Brain pericyte (primary cell): Measurements from ENCODE around the gene TRIM71.
A peak's percentile ranks its signal among the peaks of the same experiment; 100 is the strongest.
"Not testable (repeated sequence)": the region's sequence is repeated elsewhere in the genome, so short reads cannot be mapped to it uniquely, and the experiment has no call there.

Source experiments
- DNase-seq: peaks from one replicate; pipeline ENCODE4 v3.0.0-alpha.2; 2012; ENCODE audit warnings: low read depth, low spot score

The TRIM71 gene

DNA sequence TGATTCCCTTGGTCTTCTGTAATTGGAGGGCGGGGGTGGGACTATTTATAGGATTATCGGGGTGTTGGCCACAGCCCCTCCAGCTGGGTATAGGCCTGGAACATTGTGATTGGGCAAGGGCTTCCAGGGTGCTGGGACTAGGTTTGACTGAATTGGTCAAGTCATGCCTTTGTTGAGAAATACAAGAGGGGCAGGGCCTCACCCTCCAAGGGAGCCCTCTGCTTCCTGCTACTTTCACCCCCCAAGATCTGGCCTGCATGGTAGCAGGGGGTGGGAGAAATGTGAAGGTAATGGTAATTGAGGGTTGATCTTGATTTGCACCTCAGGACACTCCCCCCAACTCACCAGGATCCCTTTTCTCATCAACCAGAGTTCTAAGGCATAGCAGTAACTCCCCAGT, 25.2 kb downstream of the TRIM71 start:
- DNase-seq = no peak

DNA sequence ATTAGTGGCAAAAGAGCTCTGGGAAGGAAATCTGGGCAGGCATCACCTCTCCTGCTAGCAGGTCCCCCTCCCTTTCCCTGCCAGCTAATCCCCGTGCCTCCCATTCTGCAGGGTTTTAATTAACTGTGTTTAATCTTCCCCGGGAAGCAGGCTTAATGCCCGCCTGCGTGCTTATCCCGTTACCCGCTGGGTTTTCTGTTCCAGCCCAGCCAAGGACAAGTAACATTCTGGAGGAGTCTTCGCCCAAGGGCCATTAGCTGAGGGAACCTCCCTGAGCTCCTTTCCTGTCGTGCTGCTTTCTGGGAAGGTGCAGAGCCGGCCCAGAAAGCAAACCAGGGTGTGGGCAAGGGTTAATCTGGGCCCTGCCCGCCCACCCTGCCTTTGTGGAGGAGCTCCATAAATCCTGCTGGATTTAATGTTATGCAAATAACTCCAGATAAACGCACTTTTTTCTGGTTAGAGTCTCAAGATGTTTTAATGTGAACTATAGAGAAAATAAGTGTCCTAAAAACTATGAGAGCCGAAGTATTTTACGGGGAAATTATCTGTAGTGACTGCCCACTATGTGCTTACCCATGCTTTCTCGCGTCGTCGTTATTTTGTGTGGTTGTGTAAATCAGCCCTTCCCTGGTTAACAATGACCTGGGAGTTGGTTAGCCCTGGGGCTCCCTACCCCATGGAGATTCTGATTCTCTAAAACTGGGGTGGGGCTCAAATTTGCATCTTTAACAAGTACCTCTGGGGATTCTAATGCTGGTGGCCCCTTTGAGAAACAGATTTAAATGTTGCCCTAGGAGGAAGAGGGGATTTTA, 25.9 kb downstream of the TRIM71 start:
- DNase-seq = no peak

DNA sequence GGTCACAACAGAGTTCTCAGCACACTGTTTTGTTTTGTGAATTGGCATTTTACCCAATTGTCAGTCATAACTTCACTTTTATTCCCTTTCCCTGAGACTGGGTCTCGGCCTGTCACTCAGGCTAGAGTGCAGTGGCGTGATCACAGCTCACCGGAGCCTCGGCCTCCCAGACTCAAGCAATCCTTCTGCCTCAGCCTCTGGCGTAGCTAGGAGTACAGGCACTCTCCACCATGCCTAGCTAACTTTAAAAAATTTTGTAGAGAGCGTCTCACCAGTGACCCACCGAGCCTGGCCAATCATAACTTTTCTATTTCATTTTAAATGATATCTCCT, 26.5 kb downstream of the TRIM71 start:
- DNase-seq = no peak

DNA sequence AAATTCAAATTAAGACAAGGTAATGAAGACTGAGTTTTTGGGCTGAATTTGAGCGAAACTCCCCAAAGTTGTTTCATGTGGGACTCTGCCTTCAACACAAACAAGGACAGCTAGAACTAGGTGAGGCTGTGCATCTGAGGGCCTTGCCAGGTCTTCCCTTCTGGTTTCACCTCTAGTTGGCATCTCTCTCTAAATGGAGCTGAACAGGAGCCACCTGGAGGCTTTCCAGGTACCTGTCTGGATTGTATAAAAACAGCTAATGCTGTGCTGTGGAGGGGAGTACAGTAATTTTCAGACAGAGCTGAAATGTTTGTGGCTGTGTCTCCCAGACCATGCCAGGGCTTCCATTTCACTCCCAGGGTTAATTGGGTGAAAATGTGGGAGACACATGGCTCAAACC, 27.1 kb downstream of the TRIM71 start:
- DNase-seq = no peak

DNA sequence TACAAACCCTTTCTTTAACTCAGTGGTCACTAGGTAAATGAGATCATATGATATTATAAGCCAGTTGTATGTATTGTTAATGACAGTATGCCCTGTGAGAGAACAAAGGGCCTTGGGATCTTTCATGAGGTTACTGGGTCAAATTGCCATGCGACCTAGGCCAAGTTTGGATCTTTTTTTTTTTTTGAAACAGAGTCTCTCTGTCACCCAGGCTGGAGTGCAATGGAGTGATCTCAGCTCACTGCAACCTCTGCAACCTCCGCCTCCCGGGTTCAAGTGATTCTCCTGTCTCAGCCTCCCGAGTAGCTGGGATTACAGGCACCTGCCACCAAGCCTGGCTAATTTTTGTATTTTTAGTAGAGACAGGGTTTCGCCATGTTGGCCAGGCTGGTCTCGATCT, 27.7 kb downstream of the TRIM71 start:
- DNase-seq = not testable (repeated sequence)

DNA sequence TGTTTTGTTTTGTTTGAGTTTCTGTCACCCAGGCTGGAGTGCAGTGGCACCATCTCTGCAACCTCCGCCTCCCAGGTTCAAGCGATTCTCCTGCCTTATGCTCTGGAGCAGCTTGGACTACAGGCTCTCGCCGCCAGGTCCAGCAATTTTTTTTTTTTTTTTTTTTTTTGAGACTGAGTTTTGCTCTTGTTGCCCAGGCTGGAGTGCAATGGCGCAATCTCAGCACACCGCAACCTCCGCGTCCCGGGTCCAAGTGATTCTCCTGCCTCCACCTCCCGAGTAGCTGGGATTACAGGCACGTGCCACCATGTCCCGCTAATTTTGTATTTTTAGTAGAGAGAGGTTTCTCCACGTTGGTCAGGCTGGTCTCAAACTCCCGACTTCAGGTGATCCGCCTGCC, 29.2 kb downstream of the TRIM71 start:
- DNase-seq = not testable (repeated sequence)

DNA sequence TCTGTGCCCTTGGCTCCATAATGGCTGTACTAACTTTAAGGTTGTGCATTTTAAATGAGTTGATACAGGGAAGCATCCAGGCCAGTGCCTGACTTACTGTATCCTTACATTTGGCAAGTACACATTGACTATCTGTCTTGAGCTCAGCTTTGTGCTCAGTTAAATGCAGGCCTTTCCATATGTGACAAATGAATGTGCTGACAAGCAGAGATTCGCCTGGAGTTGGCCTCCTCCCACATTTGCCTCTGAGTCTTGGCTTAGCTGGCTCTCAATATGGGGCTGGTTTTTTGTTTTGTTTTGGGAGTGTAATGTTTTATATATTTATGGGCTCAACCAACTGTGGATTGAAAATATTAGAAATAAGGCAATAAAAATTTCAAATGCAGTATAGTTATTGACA, 29.7 kb downstream of the TRIM71 start:
- no peak for DNase-seq

DNA sequence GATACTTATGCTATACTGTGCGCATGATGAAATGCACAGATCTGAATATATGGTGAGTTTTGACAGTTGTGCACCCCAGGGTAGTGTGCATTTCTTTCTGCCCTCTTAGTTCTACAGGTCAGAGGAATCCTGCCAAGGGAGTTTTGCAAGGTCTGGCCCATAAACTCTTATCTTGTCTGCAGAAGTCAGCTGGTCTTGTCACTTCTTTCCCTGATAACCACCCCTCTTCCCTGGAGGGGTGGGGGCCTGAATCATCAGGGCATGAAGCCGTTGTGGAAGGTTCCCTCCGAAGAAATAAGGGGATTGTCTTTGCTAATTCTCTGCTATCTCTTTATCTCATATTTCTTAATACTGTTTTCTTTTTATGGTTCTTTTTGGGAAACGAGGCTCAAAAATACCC, 30.4 kb downstream of the TRIM71 start:
- DNase-seq = no peak

DNA sequence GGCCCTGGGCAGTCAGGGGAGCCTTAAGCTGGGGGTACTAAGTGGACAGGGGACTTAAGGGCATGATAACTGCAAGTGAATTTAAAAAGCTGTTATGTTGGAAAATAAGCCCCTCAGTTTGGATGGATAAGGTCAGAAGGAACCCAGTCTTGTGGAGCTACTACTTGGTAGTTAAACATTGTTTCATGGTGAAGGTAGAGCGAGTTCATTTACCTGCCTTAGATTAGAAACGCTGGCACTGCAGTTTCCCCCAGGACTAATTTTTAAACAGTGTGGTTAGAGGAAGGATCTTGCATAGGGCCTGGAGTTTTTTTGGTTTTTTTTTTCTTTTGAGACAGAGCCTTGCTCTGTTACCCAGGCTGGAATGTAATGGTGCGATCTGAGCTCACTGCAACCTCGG, 31.2 kb downstream of the TRIM71 start:
- DNase-seq = no peak

DNA sequence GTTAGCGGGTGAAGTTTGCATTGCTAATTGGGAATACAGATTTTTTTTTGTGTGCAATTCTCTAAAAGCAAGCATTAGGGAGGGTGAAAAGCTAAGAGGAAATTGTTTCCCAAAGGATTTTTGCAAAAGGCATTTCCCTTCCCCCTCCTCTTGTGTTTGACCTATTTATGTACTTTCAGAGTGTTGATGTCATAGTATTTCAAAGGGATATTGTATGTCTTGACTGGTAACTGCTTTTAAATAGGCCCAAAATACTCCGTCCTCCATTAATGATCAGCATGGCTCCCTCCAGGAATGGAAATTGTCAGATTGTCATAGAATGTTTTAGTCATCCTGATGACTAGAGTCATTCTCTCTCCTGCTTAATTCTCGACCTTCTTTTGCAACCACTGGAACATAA, 32.4 kb downstream of the TRIM71 start:
- DNase-seq = no peak

DNA sequence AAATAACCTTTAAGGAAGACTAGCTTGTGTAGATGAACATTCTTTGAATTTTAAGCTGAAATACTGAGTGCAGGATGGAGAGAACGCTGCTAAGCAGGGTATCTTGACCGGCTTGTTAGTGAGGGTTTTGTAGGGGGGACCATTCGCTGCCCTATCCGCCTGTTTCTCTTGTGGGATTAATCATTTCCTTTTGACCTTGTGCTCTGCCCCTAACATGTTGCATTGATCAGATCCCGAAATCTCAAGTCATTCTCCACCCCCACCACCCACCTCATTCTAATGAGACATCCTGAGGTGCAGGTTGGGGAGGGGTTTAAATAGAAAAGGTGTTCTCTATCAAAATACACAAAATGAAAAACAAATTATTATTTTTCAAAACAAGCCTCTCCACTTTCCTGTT, 32.8 kb downstream of the TRIM71 start:
- no peak for DNase-seq

DNA sequence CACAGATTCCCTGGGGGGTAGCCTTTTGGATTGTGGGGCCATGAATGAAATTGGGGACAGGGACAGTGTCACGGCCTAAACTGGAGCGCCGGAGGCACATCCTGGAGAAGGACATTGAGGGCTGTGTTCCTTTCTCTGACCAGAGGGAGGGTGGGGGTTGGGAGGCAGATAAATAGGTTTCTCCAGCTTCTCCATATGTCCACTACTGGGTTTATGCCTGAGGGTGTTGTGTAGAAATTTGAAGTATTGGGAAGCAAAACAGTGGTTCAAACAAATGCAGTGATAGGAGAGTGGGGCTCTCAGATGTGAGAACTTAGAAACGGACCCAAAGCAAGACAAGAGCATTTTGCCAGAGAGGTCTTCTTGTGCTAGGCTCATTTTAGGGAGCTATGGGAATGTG, 34.3 kb downstream of the TRIM71 start:
- DNase-seq = no peak

DNA sequence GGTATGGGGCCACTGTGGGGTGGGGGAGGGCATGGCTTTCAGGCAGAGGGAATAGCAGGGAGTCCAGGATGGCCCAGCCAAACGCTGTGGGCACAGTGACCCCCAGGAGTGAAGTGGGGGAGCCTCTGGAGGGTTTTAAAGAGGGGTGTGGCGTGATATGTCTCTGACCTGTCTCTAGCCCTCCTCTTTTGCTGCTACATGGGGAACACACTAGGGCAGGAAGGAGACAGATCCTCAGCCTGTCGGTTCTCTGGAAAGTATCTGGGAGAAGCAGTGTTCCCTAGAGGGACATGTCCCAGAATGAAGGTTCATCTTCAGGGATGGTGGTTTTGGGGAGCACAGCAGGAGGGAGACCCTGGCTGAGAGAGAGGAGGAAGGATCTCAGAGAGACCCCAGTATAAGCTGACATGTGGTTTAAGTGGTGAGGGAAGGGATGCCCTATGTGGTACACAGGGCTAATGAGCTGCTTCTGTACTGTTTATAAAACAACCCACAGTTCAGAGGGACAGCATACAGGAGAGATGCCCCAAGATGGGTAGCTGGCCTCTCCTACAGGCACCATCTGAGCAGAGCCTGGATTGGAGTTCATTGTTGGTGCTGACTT, 37.7 kb downstream of the TRIM71 start:
- no peak for DNase-seq

DNA sequence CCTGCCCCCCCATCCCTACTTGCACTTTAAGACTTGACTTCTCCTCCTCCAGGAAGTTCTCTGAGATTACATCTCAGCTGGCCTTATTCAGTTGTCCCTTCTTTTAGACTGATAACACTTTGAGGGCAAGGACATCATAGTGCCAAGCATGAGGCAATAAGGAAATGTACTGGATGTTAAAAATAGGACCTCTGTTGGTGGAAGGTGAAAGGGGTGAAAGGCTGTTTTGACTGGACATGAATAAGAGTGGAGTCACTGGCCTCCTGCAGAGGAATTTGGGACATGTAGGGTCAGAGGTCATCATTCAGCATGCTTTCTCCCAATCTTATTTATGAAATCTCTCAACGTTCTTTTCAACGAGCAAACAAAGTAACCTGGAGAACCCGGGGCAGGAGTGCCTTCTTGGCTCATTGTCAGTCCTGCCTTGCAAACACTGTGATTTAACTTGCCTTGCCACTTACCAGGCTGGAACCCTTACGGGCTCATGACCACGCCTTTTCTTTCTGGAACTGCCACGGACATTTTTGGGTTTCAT, 38.6 kb downstream of the TRIM71 start:
- DNase-seq = no peak

DNA sequence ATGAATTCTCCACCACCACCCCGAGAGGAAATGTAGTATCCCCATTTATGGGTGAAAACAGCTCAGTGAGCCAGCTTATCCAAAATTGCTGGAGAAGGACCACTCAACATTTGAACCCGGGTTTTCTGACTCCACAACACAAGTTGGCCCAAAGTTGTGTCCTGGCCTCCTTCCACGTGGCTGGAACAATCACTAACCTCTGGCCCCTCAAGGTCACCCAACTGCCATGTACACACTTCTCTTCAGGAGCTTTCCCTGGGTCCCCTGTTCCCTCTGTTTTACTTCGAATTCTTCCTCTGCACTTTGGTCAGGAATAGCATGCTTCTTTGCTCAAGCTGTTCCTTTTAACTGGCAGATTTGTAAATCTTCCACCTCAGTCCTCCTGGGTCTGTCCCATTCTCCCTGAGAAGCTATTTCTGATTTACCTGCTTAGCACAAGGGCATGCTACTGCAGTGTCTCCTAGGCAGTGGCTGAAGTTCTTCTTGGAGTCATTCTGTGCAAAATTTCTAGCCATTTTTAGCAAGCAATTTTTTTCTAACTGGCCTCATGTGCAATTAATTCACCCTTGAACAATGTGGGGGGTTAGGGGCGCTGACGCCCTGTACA, 39.2 kb downstream of the TRIM71 start:
- DNase-seq = no peak

DNA sequence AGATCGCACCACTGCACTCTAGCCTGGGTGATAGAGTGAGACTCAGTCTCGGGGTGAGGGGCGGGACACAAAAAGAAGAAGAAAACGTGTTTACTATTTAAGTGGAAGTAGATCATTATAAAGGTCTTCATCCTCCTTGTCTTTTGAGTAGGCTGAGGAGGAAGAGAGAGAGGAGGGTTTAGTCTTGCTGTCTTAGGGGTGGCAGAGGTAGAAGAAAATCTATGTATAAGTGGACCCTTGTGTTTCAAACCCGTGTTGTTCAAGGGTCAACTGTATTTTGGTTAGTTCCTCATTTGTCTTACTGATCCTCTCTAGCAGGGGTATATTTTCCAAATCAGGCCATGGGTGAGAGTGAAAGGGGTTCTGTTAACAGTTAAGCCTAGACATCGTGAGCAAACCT, 40.1 kb downstream of the TRIM71 start:
- no peak for DNase-seq

DNA sequence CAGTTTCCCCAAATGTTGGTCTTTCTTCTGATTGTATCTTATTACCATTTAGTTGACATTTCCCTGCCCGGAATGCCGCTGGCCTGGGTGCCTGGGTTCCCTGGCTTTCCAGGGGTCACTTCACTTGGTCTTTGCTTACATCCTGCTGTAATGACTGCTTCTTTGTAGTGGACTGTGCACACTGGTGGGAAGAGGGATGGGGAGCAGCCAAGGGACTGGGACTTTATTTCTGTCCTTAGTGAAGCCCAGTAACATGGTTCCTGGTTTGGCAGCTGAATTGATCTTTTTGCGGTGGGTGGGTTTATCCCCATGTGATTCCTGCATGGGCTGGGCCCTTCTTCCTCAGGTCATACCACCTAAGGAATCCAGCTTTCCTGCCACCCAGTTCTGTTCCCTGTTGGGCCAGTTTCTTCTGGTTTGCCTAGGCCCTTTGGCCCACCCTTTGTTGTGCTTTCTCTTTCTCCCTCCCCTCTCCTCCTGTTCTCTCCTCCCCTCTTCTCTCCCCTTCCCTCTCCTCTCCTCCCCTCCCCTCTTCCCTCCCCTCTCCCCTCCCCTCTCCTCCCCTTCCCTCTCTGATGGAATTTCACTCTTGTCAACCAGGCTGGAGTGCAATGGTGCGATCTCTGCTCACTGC, 41.9 kb downstream of the TRIM71 start:
- no peak for DNase-seq

DNA sequence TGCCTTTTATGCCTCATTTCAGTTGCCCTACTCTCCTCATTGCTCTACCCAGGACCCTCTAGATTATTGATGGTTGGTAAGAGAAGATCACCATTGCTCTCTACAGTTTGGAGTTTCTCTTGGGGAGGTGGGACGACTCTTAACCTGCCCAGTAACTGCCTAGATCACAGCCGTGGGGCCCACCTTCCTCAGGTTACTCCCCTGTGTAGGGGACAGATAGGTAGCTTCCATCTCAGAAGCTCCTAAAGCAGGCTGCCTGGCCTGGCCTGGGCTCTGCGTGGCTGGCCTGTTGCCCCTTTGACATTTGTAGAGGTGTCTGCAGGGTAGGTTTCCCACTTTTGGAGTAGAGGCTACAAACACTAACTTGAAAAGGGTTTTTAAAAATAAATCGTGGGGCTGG, 42.7 kb downstream of the TRIM71 start:
- no peak for DNase-seq

DNA sequence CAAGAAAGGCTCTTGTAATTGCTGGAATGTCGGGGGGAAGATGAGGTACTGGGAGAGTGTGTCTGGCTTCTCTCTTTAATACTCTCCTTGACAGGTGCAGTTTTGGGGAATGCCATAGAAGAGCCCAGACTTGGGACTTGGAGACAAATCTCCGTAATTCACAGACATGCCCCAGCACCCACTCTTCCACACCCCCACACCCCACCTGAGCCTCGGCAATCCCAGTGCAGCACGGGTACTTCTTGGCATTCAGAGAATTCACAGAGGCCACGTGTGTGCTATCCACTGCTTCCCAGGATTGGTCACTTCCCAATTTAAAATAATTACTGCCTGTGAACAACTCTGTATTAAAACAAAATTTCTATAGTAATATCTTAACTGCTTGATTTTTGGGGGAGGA, 43.9 kb downstream of the TRIM71 start:
- no peak for DNase-seq

DNA sequence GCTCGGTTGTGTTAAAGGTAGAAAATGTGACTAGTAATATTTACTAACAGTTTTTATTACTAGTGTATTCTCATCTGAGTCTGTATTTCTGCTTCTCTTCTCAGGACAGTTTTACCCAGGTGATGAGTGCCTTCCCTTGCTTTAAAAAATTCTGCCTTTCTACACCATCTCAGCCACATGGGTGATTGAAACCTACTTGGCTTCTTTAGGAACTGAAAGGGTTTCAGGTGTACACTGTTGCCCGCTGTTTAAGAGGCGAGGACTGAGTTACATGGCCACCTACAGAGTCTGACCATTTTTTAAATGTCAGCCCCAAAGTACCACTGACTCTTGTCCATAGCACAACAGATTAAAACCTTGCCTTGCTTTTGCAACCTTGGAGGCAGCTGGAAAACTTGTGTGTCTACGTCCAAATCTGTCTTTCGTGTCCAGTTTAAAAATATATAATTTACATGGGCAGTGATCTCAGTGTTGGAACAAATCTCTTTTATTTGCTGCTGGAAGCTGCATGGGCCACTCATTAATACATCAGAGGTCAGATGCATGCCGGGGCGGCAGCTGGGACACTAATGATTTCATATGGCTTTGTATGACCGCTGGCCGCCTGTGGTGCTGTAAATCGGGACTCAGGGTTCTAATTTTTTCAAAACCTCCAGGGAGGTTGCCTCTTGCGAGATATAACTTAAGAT, 44.6 kb downstream of the TRIM71 start:
- DNase-seq = peak; percentile 49

DNA sequence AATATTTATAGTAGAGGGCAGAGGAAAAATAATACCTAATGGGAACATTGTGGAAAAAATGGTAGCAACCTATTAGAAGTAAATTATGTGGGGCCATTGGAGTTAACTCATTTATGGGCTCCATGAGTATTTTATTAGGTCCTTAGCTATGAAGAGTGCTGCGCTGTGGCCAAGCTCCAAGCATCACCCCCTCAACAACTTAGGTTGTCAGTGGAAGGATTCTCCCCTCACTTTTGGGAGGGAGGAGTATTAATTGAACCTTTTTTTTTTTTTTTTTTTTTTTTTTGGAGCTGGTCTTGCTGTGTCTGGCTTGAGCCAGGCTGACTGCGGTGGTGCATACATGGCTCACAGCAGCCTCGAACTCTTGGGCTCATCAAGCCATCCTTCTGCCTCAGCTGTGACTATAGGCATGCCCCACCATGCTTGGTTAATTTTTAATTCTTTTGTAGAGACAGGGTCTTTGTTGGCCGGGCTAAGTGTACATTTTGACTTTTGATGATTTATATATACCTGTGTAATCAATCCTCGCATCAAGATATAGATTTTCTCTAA, 45.2 kb downstream of the TRIM71 start:
- DNase-seq = no peak

DNA sequence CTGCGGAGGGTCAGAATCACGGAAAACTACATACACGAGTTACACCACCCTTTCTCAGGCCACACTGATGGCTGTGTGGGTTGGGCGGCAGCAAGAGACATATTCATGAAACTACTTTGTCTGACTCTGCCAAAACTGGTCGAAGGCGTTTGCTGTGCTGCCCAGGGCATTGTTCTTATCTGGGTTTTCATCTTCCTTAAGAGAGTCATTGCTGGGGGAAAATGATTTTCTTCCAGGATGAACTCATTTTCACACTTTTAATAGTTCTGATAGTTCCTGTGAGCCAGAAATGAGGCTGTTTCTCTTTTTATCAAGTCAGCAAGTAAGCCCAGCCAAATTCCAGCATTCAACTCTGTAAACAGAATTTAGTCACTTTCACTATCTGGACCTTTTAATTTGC, 47.6 kb downstream of the TRIM71 start:
- DNase-seq = no peak
